ENCODE measurements around the gene WFIKKN1.

The WFIKKN1 gene, protein sequence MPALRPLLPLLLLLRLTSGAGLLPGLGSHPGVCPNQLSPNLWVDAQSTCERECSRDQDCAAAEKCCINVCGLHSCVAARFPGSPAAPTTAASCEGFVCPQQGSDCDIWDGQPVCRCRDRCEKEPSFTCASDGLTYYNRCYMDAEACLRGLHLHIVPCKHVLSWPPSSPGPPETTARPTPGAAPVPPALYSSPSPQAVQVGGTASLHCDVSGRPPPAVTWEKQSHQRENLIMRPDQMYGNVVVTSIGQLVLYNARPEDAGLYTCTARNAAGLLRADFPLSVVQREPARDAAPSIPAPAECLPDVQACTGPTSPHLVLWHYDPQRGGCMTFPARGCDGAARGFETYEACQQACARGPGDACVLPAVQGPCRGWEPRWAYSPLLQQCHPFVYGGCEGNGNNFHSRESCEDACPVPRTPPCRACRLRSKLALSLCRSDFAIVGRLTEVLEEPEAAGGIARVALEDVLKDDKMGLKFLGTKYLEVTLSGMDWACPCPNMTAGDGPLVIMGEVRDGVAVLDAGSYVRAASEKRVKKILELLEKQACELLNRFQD

DNA sequence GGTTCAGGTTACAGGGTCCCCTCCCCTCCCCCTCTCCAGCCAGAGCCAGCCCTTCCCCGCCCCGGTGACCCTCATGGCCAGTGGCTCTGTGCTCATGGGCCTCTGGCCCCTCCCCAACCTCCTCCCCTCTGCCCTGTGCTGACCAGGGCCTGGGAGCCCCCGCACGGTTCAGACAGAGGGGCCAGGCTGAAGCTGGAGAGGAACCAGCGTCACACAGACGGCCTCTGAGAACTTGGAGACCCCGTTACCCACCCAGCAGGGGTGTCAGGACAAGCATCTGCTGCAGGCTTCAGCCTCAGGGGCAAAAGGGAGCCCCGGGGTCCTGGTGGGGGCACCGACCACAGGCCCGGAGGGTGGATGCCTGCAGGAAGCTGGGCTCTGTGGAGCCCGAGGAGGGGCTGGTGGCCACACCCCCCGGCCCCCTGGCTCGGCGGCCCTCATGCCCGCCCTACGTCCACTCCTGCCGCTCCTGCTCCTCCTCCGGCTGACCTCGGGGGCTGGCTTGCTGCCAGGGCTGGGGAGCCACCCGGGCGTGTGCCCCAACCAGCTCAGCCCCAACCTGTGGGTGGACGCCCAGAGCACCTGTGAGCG lies at the start of gene WFIKKN1:
Gene WFIKKN1, plus strand, starts transcription at position 171 of the 591 bp plus-strand sequence. Its CDS starts 269 bp downstream, at position 440.
- DNase-seq (ENCODE audit: low read depth in 2 of 2) = no peak

DNA sequence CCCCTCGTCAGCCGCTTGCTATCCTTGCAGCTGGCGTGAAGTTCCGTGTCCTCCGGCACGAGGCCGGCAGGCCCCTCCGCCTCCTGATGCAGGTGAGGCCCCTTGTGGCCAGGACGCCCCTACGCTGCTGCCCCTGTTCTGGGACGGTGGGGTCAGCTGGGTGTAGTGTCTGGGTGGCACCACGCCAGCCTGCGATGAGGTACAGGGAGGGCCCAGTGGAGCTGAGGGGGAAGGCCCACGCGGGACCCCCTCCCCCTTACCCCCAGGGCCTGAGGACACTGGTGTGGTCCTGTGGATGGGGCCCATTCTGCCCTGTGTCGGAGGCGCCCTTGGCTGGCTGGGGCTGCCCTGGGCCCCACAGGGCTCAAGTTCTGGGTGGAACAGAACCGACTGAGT lies 48.6 kb upstream of the WFIKKN1 start:
- no peak for DNase-seq (ENCODE audit: low read depth in 2 of 2)

DNA sequence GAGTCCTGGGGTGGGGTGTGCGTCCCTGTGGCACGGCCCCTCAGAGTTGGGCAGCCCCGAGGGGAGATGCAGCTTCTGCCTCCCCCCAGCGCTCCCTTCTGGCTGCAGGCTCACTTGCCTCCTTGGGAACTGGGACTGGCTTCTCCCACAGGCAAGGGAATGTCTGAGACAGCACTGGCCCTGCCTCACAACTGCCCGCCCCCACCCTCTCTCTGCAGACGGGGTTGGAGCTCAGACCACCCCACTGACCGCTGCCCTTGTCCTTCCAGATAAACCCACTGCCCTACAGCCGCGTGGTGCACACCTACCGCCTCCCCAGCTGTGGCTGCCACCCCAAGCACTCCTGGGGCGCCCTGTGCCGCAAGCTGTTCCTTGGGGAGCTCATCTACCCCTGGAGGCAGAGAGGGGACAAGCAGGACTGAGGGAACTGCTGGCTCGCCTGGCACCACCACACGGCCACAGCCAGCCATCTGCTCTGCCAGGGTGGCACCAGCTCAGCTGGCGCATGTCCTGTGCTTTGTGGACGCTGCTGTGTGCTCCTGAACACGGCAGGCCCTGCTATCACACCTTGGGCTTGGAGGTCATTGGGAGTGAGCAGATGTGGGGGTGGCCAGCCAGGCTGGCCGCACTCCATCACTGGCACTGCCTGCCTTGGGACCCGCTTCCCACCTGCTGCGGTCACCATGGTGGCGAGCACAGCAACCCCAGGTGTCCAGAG lies 48.0 kb upstream of the WFIKKN1 start:
- no peak for DNase-seq (ENCODE audit: low read depth in 2 of 2)

DNA sequence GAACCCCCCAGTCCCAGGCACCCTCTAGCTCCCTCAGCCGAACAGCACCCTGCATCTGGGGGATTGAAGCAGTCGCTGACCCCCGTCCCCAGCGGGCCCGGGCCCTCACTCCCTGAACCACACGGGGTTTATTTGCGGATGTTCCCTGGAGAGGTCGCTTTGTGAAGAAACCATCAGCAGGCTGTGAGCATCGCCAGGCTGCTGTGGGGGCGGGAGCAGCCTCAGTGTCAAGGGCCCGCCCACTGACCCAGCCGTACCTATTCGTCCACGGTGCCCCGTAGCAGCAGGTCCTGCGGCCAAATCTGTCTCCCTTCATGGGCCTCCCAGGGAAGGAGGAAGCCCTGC lies 47.3 kb upstream of the WFIKKN1 start:
- no peak for DNase-seq (ENCODE audit: low read depth in 2 of 2)

DNA sequence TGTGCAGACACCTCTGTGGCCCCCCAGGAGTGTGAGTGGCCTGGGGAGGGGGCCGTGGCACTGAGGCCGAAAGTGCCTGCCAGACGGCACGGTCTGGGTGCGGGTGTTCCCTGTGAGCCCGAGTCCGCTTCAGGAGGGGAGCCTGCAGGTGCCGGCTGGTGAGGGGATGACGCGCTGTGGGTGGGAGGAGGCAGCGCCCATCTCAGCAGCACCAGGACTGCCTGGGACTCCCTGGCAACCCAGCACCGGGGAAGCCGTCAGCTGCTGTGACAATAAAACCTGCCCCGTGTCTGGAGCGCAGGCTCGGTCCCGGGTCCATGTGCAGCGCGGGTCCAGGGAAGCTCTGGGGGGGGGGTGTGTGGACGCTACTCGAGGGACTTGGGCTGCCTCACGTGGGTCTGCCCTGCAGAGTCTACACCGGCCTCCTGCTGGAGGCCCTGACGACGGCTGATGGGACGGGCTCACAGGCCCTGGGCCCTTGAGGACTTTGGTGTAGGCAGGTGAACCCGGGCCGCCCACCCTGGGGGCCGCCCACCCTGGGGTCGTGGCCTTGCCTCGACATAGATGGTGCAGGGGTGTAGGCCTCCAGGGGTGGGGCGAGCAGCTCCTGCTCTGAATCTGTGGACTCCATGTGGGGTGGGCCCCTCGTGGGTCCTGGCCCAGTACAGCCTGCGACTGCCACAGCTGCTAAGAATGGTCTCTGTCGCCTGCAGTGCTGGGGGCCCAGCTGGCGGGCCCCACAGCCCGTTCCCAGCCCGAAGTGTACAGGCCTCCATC lies 46.8 kb upstream of the WFIKKN1 start:
- no peak for DNase-seq (ENCODE audit: low read depth in 2 of 2)

DNA sequence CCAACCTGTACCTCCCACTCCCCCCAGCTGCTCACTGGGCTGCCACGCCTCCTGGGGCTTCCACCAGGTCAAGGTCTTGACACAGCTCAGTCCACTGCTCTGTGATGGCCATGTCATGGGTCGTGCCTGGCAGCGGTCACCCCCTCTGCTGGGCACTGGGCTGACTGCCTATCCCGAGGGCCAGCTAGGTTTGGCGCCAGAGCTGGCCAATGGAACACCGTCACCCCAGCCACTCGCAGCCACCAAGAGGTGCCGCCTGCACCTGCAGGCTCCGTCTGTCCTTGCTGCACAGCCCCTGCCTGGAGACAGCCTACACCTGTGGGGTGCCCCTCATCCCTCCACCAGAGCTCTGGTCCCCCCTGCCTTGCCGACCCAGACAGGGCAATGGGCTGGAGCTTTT lies 45.4 kb upstream of the WFIKKN1 start:
- no peak for DNase-seq (ENCODE audit: low read depth in 2 of 2)

DNA sequence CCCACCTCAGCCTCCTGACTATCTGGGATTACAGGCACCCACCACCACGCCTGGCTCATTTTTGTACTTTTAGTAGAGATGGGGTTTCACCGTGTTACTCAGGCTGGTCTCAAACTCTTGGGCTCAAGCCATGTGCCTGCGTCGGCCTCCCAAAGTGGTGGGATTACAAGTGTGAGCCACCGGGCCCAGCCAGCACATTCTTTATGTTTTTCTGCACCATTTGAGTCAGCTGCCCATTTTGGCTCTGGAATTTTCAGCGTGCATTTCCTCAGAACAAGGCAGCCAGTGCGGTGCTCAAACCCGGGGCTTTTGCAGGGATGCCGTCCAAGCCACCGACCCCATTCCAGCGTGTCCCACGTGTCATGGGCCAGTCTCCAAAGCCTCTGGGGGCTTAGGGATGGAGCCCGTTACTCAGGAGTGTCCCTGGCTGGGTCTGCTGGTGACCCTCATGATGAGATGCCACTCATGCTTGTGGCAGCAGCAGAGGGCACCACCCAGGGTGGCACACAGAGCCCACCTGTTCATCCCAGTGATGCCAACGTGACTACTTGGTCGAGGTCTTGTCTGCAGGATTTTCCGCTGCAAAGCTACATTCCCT lies 44.6 kb upstream of the WFIKKN1 start:
- DNase-seq (ENCODE audit: low read depth in 2 of 2) = no peak

DNA sequence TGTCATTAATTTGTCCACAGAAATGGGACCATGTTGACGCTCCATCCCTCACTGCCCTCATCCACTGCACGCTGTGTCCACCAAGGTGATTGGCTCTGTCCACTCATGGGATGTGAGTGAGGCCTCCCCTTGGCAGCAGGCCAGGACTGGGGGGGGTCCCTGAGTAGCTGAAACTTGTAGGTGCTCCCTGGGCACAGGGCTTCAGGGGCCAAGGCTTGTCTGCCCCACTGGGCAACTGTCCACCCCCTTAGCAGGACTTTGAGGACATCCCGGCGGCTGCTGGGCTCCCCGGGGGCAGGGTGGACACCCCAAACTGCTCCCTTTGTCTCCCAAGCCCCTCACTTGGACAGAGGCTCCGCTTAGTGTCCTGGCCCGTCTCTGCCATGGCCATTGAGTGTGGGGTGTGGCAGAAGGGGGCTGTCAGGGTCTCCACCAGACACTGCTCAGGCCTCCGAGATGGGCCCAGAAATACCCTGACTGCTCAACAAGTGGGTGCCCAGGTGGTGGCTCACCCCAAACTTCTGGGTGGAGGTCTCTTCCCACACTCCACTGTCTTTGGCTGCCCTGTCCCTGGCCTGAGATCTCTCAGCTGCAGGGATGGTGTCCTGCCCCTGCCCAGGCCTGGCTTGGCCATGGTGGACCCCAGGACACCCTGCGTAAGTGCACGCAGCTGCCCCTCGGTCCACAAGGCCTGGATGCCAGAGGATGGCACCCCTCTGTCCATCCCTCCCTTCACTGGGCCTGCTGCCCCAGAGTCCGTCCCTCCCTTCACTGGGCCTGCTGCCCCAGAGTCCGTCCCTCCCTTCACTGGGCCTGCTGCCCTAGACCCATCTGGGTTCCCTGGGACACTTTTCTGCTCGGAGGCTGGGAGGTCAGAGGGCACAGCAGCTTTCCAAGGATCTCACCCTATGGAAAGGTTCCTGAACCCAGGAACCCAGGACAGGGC lies 43.9 kb upstream of the WFIKKN1 start:
- DNase-seq (ENCODE audit: low read depth in 2 of 2) = no peak

DNA sequence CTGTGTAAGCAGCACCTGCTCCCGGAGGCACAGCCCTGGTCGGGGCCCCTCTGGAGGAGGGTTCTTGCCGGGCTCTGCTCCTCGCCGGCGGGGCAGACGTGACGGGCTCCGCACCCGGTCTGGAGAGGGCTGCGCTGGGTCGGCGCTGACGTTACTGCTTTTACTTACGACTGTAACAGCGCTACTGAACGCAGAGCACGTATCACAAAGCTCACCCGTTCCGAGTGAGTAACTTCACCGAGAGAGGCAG lies 42.2 kb upstream of the WFIKKN1 start:
- no peak for DNase-seq (ENCODE audit: low read depth in 2 of 2)

DNA sequence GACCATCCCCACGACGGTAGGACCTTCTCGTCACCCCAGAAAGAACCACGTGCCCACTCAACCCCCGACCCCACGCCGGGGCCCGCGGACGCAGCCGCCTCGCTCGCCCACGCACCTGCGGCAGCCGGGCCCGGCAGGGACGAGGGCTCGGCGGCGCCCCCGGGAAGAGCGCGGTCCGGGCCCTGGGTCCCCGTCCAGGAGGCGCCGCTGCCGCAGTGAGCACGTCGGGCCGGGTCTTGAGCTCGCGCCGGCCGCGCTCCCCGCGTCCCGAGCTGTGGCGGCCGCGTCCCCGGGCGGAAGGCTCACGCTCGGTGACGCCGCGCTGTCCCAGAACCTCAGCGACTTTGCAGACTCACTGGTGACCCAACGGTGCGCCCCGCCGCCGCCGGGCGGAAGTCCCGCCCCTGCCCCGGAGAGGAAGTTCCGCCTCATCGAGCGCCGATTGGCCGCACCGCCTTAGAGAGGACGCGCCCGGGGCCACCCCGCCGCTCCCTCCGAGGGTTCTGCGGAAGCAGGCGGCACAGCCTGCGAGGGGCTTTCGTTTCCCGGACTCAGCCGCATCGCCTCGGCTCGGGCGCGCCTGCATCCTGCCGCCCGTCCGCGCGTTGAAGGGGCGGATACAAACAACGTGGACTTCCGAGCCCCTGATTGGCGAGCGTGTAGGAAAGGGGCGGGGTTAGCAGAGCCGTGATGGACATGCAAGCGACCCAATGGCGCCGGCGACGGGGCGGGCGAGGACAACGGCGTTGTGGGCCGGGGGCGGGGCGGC lies 41.7 kb upstream of the WFIKKN1 start:
- DNase-seq (ENCODE audit: low read depth in 2 of 2) = peak; percentile 96

DNA sequence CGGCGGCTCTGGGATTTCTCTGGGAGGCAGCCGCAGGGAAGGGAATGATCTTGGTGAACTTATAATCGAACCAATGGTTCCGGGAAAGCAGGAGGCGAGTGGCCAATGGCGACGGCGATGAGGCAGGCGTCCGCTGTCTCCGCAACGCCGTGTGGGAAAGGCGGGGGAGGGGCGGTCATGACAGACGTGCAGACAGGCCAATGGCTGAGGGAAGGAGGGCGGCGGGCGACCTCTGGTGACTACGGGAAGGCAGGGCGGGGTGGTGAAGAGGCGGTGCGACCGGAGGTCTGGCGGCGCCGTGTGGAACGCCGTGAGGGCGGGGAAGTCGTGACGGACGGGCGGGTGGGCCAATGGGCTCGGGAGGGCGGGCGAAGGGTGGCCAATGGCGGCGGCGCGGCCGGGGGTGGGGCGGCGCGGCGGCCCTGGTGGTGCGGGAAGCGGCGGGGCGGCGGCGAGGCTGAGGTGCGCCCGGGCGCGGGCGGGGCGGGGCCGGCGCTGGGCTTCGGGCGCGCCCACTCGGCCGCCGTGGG lies 41.1 kb upstream of the WFIKKN1 start, which contains the start of gene RAB40C:
Gene RAB40C, plus strand, starts transcription at position 409 of the 530 bp plus-strand sequence. CDS start 226 bp downstream, outside the sequence.
- DNase-seq (ENCODE audit: low read depth in 2 of 2) = peak; percentile 98 to 99

DNA sequence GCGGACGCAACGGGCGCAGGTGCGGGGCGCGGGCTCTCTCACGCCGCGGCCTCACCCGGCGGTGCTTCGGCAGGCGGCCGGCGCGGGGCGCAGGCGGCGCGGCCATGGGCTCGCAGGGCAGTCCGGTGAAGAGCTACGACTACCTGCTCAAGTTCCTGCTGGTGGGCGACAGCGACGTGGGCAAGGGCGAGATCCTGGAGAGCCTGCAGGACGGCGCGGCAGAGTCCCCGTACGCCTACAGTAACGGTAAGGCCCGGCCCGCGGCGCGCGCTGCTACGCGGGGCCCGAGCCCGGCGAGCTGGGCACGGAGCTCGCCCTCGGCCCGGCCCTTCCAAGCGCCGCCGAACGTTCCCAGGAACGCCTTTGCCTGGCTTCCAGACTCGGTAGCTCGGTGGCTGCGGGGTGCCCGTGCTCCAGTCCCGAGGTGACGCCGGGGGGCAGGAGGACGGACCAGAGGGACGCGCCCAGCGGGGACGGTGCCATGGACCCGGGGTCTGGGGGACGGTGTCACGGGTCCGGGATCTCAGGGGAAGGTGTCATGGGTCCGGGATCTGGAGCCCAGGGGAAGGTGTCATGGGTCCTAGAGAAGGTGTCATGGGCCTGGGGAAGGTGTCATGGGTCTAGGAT lies 40.5 kb upstream of the WFIKKN1 start:
- no peak for DNase-seq (ENCODE audit: low read depth in 2 of 2)

DNA sequence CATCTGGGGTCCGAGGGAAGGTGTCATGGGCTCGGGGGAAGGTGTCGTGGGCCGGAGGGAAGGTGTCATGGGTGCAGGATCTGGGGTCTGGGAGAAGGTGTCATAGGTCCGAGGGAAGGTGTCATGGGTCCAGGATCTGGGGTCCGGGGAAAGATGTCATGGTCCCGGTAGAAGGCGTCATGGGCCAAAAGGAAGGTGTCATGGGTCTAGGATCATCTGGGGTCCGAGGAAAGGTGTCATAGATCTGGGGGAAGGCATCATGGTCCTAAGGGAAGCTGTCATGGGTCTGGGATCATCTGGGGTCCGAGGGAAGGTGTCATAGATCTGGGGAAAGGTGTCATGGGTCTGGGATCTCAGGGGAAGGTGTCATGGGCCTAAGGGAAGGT lies 40.0 kb upstream of the WFIKKN1 start:
- no peak for DNase-seq (ENCODE audit: low read depth in 2 of 2)

DNA sequence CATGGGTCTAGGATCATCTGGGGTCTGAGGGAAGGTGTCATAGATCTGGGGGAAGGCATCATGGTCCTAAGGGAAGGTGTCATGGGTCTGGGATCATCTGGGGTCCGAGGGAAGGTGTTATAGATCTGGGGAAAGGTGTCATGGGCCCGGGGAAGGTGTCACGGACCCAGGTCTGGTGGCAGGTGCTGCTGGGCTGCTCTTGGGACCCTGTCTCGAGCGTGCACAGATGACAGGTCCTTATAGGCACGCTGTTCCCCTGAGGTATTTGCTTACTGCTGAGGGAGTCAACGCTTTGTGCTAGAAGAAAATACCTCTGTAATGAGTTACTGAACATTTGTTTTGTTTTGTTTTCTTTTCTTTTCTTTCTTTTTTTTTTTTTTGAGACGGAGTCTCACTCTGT lies 39.6 kb upstream of the WFIKKN1 start:
- no peak for DNase-seq (ENCODE audit: low read depth in 2 of 2)

DNA sequence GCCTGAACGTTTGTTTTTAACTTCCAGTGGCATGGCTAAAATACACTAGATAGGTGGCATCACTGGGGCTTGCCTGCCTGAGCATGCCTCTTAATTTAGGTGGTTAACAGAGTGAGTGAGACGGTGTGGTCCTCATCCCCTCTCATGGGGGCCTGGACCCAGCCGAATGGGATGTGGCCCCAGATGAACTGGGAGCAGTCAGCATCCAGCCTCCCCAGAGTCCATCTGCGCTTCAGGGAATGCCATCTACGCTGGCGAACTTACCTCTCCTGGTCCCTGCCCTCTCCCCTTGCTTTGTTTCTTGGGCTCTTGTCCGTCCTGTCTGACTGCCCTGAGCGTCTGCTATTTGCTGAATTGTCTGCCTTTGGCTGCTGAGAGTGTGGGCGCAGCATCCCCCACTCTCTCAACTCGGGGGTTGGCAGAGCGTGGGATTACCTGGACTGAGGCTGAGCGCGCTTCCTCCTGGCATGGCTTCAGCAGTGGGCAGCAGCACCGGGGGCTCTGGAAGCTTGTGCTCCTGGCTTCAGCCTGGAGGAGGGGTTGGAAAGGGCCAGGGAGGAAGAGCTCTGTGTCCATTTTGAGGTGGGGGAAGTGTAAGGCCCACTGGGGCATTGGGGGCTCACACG lies 38.8 kb upstream of the WFIKKN1 start:
- no peak for DNase-seq (ENCODE audit: low read depth in 2 of 2)

DNA sequence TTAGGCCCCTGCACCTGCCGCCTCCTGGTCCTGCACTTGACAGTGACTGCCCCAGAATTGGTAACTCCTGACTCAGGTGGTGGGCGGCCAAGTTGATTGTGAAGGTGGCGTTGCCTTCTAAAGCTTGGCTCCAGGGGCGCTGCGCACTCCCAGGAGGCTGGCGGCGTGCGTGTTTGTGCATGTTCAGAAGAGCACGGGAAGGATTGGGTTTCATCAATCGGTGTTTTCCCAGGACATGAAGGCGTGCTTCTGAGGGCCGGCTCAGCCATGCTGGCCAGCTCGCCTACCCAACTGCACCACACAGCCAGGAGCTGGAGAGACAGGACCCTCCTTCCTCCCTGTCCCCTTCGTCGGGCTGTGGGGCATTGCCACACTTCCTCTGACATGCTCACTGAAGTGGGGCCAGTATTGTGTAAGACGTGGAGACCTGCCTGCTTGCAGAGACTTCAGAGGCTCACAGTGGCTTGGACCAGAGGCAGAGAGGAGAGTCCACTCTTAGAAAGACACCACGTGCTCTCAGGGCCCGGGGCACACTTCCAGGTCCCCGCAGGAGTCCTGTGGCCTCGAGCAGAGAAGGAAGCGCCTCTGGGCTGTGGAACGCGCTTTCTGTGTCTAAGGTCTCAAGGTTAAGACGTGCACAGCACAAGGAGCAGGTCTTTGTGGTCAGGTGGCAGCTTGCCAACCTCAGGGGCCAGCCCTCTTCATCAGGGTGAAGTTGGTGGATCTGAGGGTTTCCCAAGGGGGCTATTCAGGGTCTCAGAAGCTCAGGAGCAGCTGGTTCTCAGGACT lies 38.1 kb upstream of the WFIKKN1 start:
- DNase-seq (ENCODE audit: low read depth in 2 of 2) = no peak

DNA sequence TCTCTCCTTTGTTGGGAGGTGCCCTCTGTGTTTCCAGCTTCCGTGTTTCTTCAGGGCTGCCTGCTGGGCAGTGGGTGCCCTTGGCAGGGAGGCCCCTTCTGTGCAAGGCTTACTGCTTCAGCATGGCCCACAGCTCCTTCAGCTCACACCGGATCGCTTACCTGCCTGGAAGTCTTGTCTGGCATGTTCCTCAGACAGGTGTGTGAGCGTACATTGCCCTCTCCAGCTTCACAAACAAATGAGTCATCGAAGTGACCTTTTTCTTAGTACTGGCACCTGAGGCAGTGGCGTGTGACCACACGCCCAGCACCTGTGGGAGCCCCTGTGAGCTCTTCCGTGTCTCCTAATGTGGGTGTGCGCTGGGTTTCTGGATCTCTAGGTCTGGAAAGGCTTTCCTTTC lies 37.4 kb upstream of the WFIKKN1 start:
- no peak for DNase-seq (ENCODE audit: low read depth in 2 of 2)

DNA sequence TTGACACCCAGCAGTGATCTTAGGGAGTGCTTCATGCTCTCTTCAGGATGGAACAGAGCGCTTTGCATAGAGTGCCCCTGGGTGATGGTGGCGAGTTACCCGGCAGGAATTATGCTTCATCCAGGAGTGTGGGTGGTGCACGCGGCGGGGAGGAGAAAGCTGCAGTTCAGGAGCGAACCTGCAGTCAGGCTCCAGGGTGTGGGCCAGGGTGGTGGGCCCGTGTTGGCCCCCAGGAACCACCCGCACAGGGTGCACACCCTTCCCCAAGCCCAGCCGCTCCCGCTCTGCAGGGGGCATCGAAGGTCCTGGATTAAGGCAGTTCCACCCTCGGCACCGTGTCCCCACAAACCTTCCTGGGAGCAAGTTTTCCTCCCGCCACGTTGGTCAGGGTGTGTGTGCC lies 37.0 kb upstream of the WFIKKN1 start:
- DNase-seq (ENCODE audit: low read depth in 2 of 2) = no peak

Data from activated CD8-positive, alpha-beta memory T cell treated with anti-CD3 and anti-CD28 coated beads for 4 hours (primary cell).